ENCODE measurements around the gene TTLL6. TPM values are rescaled to one million over a fixed set of nuclear protein-coding genes. Genes with fewer than 3 reads are reported as not detected.

TTLL6 gene
- total and polyA plus RNA-seq, 4 donors, result 0.02 to 0.08 TPM; not detected in 2

DNA sequence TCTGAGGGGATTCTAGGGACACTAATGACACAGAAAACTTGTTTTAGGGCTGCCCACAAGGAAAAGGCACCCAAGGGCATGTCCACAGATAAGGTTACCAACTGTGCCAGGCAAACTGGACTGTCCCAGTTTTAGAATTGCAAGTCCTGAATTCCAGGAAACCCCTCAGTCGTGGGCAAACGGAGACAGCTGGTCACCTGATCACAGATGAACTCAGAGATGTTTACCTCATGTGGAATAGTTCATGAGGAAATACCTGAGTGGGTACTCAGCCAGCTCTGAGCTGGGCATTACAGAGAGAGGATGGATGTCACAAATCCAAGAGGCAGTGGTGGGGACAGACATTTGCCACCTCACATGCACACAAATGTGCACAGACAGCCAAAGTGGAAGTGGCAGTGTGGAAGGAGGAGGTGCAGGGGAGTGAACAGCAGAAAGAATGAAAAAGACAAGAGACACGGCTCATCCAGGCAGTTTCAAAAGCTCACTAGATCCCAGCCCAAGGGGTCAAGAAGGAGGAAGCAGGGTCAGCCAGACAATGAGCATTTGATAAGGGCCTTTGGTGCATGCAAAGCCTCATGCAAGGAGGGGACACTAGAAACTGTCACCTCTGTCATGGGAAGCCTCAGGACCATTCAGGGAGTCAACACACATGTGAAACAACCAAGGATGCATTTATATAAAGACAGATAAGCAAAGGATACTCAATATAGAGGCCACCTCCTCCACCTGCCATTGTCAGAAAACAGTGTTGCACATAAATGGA, 24.8 kb downstream of the TTLL6 start:
- Histone ChIP-seq H3K4me1 (ENCODE audit: control insufficient read depth in 4 of 4, insufficient read depth in 4 of 4, low read length in 3 of 4) (peaks cover 15 to 36% (median 23%) of the 10 kb centered on the region in 4 donors), H3K4me3 (ENCODE audit: low read depth in 1 of 3, low read length in 3 of 3) (no peak overlapping the region), H3K9me3 (ENCODE audit: control insufficient read depth in 4 of 4, low read length in 3 of 4) (no peaks in the 10 kb centered on the region), H3K36me3 (ENCODE audit: control insufficient read depth in 4 of 4, insufficient read depth in 3 of 4, low read depth in 1 of 4, low read length in 3 of 4) (no peaks in the 10 kb centered on the region), H3K27me3 (ENCODE audit: control insufficient read depth in 4 of 4, insufficient read depth in 4 of 4, low read length in 3 of 4) (no peaks in the 10 kb centered on the region), H3K9ac (ENCODE audit: low read depth in 1 of 2, low read length in 2 of 2) (no peak overlapping the region), H3K27ac (ENCODE audit: low read depth in 1 of 2, low read length in 2 of 2) (no peak overlapping the region)
- TF ChIP-seq JUND (IDR thresholded peaks at IDR 0.05) (no peak), SP1 (IDR thresholded peaks at IDR 0.05) (no peak), NR2F2 (IDR thresholded peaks at IDR 0.05) (no peak), GABPA (IDR thresholded peaks at IDR 0.05 in 1 of 2, conservative IDR thresholded peaks at IDR 0.05 in 1 of 2) (no peak), HNF4G (IDR thresholded peaks at IDR 0.05) (no peak), TAF1 (conservative IDR thresholded peaks at IDR 0.05) (no peak), RXRA (IDR thresholded peaks at IDR 0.05) (no peak), FOXA2 (IDR thresholded peaks at IDR 0.05) (no peak)
- TF ChIP-seq, protein P1, sequence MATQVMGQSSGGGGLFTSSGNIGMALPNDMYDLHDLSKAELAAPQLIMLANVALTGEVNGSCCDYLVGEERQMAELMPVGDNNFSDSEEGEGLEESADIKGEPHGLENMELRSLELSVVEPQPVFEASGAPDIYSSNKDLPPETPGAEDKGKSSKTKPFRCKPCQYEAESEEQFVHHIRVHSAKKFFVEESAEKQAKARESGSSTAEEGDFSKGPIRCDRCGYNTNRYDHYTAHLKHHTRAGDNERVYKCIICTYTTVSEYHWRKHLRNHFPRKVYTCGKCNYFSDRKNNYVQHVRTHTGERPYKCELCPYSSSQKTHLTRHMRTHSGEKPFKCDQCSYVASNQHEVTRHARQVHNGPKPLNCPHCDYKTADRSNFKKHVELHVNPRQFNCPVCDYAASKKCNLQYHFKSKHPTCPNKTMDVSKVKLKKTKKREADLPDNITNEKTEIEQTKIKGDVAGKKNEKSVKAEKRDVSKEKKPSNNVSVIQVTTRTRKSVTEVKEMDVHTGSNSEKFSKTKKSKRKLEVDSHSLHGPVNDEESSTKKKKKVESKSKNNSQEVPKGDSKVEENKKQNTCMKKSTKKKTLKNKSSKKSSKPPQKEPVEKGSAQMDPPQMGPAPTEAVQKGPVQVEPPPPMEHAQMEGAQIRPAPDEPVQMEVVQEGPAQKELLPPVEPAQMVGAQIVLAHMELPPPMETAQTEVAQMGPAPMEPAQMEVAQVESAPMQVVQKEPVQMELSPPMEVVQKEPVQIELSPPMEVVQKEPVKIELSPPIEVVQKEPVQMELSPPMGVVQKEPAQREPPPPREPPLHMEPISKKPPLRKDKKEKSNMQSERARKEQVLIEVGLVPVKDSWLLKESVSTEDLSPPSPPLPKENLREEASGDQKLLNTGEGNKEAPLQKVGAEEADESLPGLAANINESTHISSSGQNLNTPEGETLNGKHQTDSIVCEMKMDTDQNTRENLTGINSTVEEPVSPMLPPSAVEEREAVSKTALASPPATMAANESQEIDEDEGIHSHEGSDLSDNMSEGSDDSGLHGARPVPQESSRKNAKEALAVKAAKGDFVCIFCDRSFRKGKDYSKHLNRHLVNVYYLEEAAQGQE (IDR thresholded peaks at IDR 0.05), result no peak
- TF ChIP-seq, protein P2, sequence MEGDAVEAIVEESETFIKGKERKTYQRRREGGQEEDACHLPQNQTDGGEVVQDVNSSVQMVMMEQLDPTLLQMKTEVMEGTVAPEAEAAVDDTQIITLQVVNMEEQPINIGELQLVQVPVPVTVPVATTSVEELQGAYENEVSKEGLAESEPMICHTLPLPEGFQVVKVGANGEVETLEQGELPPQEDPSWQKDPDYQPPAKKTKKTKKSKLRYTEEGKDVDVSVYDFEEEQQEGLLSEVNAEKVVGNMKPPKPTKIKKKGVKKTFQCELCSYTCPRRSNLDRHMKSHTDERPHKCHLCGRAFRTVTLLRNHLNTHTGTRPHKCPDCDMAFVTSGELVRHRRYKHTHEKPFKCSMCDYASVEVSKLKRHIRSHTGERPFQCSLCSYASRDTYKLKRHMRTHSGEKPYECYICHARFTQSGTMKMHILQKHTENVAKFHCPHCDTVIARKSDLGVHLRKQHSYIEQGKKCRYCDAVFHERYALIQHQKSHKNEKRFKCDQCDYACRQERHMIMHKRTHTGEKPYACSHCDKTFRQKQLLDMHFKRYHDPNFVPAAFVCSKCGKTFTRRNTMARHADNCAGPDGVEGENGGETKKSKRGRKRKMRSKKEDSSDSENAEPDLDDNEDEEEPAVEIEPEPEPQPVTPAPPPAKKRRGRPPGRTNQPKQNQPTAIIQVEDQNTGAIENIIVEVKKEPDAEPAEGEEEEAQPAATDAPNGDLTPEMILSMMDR (IDR thresholded peaks at IDR 0.05; ENCODE audit: low read depth, low read length, missing input control), result no peak
- TF ChIP-seq, protein P3, sequence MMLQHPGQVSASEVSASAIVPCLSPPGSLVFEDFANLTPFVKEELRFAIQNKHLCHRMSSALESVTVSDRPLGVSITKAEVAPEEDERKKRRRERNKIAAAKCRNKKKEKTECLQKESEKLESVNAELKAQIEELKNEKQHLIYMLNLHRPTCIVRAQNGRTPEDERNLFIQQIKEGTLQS (IDR thresholded peaks at IDR 0.05), result no peak
- WGBS, result 34% methylated on average over 3 of the region's 3 CpGs
- DNase-seq (ENCODE audit: low spot score), result no peak

DNA sequence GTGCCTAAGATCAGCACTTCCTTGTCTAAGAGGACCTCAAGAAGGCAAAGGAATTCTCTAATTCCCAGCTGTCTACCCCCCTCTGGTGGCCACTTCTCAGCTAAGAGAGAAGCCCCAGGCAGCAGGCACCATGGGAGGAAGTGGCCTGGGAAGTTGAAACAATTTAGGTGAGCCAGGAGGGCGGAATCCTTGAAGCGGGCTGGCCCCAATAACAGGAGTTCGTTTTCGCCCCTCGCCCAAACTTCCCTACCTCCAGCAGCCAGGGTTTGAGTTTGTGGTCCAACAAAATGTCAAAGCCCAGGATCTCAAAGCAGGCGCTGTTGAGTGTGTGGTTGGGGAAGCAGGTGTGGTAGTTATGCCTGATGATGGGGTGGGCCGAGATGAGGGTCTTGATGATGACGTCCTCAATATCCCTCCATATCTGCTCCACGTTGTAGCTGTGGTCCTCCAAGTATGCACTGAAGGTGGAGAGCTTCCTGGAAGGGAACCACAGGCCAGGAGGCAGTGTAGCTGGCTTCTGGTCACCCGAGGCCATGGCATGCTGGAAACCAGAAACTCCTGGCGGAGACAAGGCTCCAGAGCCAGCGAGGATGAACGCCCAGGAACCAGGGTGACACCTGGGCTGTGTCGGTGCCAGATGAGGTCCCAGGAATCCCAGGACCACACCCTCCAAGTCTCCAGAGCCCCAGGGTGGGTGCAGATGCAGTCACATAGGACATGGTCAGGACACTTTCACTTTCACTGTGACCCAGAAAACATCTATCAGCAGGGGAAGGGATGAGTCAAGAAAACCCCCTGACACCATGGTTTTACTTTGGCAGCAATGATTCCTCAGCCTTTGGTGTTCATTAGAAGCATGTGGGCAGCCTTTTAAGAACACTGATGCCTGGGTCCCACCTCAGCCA, 25.6 kb downstream of the TTLL6 start:
- H3K9ac ChIP-seq (ENCODE audit: low read depth in 1 of 2, low read length in 2 of 2), result no peak overlapping the region

More for the DNA sequence above, 25.6 kb downstream of the TTLL6 start:
- H3K27me3 ChIP-seq (ENCODE audit: control insufficient read depth in 4 of 4, insufficient read depth in 4 of 4, low read length in 3 of 4), result no peaks in the 10 kb centered on the region
- peaks cover 13 to 33% (median 23%) of the 10 kb centered on the region in 4 donors for H3K4me1 ChIP-seq (ENCODE audit: control insufficient read depth in 4 of 4, insufficient read depth in 4 of 4, low read length in 3 of 4)
- 66% methylated on average over 14 of the region's 14 CpGs for WGBS
- H3K36me3 ChIP-seq (ENCODE audit: control insufficient read depth in 4 of 4, insufficient read depth in 3 of 4, low read depth in 1 of 4, low read length in 3 of 4), result no peaks in the 10 kb centered on the region
- no peak overlapping the region for H3K27ac ChIP-seq (ENCODE audit: low read depth in 1 of 2, low read length in 2 of 2)
- H3K4me3 ChIP-seq (ENCODE audit: low read depth in 1 of 3, low read length in 3 of 3), result no peak overlapping the region
- no peaks in the 10 kb centered on the region for H3K9me3 ChIP-seq (ENCODE audit: control insufficient read depth in 4 of 4, low read length in 3 of 4)
- TF ChIP-seq, protein P2 (IDR thresholded peaks at IDR 0.05; ENCODE audit: low read depth, low read length, missing input control), result peak; percentile 63
- TF ChIP-seq RAD21 (IDR thresholded peaks at IDR 0.05), result peak; percentile 81 to 89
- TF ChIP-seq, protein P4, sequence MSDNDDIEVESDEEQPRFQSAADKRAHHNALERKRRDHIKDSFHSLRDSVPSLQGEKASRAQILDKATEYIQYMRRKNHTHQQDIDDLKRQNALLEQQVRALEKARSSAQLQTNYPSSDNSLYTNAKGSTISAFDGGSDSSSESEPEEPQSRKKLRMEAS (IDR thresholded peaks at IDR 0.05), result no peak
- DNase-seq (ENCODE audit: low spot score), result peak; percentile 62
